HG02938 (cell line): ENCODE results near the gene PCDH9.
A peak's percentile ranks its signal among the peaks of the same experiment; 100 is the strongest.

Source experiments
- ATAC-seq: cut with Tn5 transposase; IDR thresholded peaks from one replicate; pipeline ENCODE4 v1.9.1; 2021; ENCODE audit warnings: mild to moderate bottlenecking, moderate library complexity; ENCODE audit not compliant: unreplicated experiment

The PCDH9 gene

GRCh38 chr13:66691149-66691548, 539.0 kb downstream of the PCDH9 start:
- no peak for ATAC-seq

DNA sequence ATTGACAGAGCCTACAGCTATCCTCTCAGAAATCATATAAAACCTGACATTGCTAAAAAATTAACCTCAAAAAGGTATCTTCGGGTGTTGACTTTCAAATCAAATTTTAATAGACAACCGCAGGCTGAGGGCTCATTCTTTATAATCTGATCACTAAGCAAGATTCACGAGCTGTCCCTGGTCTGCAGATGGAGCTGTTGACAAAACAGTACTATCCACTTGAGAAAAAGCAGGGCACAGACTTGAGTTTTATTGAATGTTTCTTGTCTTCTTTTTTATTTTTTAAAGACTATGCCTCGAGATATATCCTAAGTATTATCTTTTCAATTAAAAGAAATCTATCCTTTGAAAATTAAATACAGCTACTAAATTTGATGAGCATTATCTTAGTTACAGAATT, 540.5 kb downstream of the PCDH9 start:
- ATAC-seq: no peak

DNA sequence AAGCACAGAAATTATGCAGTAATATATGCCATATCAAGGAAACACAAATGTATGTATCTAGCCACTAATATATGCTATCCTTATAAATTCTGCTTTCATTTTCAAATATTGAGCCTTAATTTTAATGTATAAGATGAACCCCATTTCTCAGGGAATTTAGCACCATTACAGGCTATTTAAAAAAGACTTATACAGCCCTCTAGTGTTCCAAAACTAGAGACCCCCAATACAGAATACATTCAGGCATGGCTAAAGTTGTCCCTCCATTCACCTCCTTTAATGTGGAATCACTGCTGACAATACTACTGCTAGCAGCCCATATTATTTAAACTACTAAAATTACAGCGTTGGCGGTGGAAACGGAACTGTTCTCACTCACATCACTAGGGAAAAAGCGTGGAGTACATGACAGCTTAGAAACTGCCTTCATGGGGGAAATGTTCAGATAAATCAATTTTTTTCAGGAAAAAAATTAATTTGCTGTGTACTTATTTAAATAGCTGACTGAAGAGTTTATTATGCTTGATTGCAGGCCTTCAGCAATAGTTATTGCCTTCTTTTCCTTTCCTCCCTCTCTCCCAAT, 541.0 kb downstream of the PCDH9 start:
- no peak for ATAC-seq

- ATAC-seq: no peak
Measured at GRCh38 chr13:66681403-66681802, 548.7 kb downstream of the PCDH9 start.

- no peak for ATAC-seq
Measured at GRCh38 chr13:66680031-66680430, 550.1 kb downstream of the PCDH9 start.

DNA sequence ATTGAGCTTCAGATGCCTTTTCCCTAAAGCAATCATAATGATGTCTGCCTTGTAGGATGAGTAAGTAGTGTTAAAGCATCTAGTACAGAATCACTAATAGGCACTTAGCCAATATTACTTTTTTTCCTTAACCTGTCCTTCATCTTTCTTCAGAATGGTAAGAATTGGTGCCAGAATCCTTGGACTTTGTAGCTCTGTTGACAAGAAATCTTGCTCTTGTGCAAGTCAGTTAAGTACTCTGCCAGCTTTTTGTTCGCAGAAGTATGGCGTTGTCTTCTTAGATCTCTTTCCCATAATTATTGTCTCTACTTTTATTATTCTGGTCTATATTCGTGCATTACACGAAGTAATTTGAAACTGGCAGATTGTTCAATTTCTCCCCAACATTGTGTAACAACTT, 554.5 kb downstream of the PCDH9 start:
- ATAC-seq: no peak

DNA sequence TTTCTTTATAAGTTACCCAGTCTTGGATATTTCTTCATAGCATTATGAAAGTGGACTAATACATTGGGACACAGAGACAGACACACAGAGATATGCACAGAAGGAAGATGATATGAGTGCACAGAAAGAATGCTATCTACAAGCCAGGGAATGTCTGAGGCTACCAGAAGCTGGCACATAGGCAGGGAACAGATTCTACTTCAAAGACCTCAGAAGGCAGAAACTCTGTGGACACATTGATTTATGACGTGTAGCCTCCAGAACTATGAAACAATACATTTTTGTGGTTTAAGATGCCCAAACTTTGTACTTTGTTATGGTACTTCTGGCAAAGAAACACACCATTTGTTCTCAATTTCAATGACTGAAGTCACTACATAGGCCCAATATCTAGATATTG, 556.7 kb downstream of the PCDH9 start:
- no peak for ATAC-seq

- ATAC-seq: no peak
Measured at GRCh38 chr13:66665991-66666390, 564.1 kb downstream of the PCDH9 start.

DNA sequence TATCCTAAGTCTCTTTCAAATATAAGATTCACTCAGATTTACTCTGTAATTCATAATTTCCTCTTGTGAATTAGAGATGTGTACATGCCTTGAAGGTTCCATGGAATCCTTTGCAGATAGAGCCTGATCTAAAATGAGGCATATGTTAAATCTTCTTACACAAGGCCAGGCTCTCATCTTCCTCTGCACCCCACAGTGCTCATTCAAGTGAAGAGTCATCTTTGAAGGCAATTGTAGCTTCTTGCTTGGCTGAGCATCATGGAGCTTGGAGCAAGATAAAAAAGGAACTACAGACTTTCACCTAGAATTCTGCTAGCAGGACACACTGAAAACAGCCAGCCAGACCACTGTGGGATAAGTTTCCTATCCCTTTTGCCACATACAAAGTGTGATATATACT, 566.4 kb downstream of the PCDH9 start:
- ATAC-seq: no peak

DNA sequence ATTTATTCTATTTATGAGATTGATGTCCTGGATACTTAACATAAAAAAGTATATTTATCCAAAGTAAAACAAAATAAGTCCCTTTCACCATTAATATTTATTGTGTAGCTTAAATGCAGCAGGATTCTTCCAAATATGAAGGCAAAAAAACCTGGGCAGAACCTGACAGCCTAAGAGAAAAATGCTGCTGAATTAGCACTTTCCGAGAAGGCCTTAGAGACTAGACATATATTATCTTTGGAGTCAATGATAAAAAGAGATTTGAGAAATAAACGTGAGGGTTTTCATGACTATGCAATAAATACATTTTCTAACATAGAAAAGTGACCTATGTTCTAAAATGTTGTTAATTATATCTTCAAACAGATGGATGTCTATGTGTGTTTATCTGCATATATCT, 566.9 kb downstream of the PCDH9 start:
- ATAC-seq: no peak

- ATAC-seq: no peak
Measured at GRCh38 chr13:66661336-66661735, 568.8 kb downstream of the PCDH9 start.

GRCh38 chr13:66660468-66660813, 569.7 kb downstream of the PCDH9 start:
- ATAC-seq: no peak

GRCh38 chr13:66659701-66660467, 570.3 kb downstream of the PCDH9 start:
- peak; percentile 67 for ATAC-seq

DNA sequence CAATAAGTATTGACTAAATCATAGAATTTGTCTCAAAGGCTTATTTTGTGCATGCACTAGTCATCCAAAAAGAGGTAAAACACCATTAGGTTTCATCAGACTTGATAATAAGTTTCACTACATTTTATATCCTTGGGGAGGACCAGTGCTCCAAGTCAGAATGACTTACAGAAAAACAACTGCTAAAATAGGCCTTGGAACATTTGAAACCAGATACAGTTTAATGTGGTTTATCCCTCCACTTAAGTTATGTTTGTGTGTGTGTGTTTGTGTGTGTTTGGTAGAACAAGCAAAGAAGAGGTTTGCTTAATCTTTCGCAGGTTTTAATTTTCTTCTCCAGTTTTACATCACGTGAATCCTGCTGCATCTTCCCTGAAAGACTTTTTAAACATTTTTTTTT, 570.9 kb downstream of the PCDH9 start:
- no peak for ATAC-seq

DNA sequence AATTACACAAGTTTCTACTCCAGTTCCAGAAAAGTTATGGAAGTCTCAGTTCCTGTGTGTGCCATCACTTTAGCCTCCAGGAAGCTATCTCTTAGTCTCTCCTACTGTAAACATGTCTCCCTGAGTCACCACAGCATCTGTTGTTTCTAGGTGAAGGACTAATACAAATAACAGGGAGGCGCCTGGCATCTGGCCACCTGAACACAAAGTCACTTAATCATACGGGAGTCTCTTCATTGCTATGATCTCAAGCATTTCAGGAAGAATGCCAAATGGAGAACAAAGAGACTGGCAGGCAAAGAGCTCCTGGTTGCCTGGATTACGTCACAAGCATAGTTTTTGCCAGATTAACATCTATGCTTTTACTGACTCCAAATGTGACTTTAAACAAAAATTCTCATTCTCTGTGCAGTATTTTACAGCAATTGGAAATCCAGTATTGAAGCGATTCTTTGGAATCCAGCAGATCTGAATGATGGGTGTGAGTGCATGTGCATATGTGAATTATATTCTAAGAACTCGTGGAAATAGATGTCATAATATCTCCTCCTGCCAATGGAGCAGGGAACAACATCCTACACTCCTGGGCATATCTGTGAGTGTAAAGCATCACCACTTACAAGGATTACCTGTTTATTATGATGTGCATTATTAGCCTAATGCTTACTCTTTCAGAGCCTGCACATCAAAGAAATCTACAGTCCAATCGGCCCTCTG, 572.8 kb downstream of the PCDH9 start:
- no peak for ATAC-seq

GRCh38 chr13:66655847-66656454, 574.2 kb downstream of the PCDH9 start:
- no peak for ATAC-seq

- no peak for ATAC-seq
Measured at GRCh38 chr13:66644855-66645460, 585.2 kb downstream of the PCDH9 start.

DNA sequence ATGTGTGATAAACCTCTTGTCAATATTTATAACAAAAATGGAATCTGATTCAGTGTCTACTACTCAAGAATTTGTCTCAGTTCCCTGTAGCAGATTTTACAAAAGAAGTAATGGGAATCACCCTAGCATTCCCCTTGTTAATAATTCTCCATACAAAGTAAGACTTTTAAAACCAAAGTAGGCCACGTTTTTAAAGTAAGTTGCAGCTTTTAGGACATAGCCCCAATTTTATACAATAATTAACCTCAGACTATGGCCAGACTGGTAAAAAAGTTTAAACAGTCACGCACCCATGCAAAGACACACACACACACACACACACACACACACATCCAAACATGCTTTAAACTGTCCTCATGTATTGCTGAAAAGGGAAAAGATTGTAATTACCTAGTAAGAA, 589.9 kb downstream of the PCDH9 start:
- no peak for ATAC-seq

- ATAC-seq: no peak
Measured at GRCh38 chr13:66639044-66639443, 591.1 kb downstream of the PCDH9 start.

- no peak for ATAC-seq
Measured at GRCh38 chr13:66635526-66635925, 594.6 kb downstream of the PCDH9 start.

DNA sequence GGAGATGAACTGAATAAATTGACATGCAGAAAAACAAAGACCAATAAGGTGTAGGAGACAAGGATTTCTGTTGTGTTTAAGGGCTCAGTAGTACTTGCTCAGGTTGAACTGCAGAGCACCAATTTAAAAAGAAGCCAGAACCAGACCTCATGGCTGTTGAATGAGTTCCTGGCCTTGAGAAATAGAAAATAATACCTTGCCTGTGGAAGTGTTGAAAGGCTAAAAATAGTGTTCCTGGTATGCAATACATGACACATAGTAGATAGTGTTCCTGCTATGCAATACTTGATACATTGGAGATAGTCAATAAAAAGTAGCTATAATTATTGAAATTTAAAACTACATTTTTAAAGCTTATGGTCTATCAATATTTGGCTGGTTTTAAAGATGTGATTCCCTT, 595.8 kb downstream of the PCDH9 start:
- no peak for ATAC-seq
